AG09309 (cell line): ENCODE data around the gene UNC50.

Experiments
- DNase-seq: peaks from one replicate; pipeline ENCODE4 v3.0.0-alpha.2; 2010; ENCODE audit warnings: low read depth
- H3K4me3 ChIP-seq: 2 replicates; pipeline ENCODE4 v1.5.1; 2011; ENCODE audit warnings: mild to moderate bottlenecking, low read depth, low read length, moderate library complexity; ENCODE audit not compliant: control insufficient read depth
- CTCF ChIP-seq: IDR thresholded peaks from 2 replicates; pipeline ENCODE4 v1.5.1; 2011; ENCODE audit warnings: mild to moderate bottlenecking, low read depth, low read length, inconsistent platforms; ENCODE audit not compliant: insufficient read depth, control insufficient read depth; ENCODE audit errors: missing control alignments

The UNC50 gene

GRCh38 chr2:98563394-98563793 is 45.0 kb upstream of the UNC50 start:
- DNase-seq: no peak
- H3K4me3 ChIP-seq: no peak overlapping the region
- no peak for TF ChIP-seq CTCF

- no peak for TF ChIP-seq CTCF
- no peak for DNase-seq
- no peak overlapping the region for H3K4me3 ChIP-seq
Measured at GRCh38 chr2:98564541-98565132, 43.8 kb upstream of the UNC50 start.

DNA sequence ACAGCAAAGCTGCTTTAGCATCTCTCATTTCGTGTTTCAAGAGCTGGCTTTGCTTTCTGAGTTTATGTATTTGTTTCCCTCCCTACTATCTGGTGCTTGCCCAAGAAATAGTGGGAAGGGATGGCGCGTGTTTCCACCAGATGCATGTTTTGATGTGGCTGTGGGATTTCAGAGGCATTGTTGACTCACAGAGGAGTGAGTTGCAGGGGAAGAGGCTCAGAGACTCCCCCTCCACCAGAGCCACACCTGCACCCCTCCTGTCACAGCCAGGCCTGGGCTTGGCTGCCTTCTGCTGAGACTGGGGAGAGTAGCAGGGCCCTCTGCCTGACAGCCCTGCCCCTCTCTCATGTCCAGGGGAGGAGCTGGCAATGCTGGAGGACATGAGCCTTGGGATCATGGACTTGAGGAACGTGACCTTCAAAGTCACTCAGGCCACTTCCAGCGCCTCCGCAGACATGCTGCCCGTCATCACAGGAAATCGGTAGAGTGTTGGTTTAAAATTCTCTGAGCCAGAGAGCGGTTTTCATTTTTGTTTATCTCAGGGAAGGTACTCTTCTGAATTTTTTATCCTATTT is 43.0 kb upstream of the UNC50 start:
- TF ChIP-seq CTCF: no peak
- H3K4me3 ChIP-seq: no peak overlapping the region
- no peak for DNase-seq

DNA sequence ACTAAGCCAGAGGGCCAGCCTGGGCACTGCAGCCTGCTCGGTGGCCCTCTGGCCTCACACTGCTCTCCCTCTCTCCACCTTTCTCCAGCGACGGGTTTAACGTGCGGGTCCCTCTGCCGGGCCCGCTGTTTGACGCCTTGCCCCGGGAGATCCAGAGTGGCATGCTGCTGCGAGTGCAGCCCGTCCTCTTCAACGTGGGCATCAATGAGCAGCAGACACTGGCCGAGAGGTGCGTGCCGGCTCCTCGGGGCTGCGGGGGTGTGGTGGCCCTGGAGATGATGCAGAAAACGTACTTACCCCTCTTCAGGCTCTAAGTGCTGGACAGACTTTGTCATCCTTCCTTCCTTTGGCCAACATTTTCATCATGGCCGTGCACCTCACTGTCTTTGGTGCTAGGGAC is 42.4 kb upstream of the UNC50 start:
- no peak for DNase-seq
- no peak for TF ChIP-seq CTCF

GRCh38 chr2:98568161-98568956 is 40.0 kb upstream of the UNC50 start:
- H3K4me3 ChIP-seq: no peak overlapping the region
- TF ChIP-seq CTCF: no peak
- peak; percentile 20 for DNase-seq

More for the DNA sequence above, 42.4 kb upstream of the UNC50 start:
- no peak overlapping the region for H3K4me3 ChIP-seq

- DNase-seq: no peak
- no peak overlapping the region for H3K4me3 ChIP-seq
- peak; percentile 73 for TF ChIP-seq CTCF
Measured at GRCh38 chr2:98569197-98569793, 39.1 kb upstream of the UNC50 start.
